NCI-H2227 treated with DMSO at 0.1 percent for 48 hours (cell line): Measurements from ENCODE around the gene RCAN1.

Experiments
- DNase-seq: peaks from one replicate; lab custom pipeline; 2025; lab: John Stamatoyannopoulos, UW

The RCAN1 gene

GRCh38 chr21:34614628-34615486 is at the start of gene RCAN1:
TSS of gene RCAN1 (minus strand) at chr21:34615113. CDS start at chr21:34615011, 102 bp downstream.
- peak; percentile 91 for DNase-seq

DNA sequence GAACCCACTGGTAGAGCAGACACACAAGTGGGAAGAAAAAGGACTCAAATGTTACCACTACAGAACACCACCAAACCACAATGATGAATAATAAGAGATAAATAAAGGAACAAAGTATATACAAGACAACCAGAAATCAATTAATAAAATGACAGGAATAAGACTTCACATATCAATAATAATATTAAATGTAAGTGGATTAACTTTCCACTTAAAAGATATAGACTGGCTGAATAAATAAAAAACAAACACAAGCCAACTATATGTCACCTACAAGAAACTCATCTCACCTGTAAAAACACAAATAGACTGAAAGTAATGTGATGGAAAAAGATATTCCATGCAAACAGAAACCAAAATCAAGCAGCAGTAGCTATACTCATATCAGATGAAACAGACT is 46.9 kb upstream of the RCAN1 start:
- no peak for DNase-seq

DNA sequence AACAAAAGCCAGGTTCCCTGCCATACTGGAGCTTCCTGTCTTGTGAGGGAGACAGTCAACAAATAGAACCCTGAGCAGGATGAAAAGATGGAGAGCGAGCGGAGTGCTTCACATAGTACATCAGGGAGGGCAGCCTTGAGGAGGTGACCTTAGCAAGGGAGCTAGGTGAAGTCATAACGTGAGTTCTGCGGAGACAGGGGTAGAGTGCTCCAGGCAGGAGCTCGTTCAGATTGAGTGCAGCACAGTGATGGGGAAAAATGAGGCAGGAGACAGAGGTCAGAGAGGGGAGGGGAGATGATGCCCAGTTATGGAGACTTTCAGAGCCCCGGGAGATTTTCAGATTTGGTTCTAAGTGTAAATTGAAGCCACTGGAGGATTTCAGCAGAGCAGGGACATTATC is 38.6 kb upstream of the RCAN1 start:
- no peak for DNase-seq

DNA sequence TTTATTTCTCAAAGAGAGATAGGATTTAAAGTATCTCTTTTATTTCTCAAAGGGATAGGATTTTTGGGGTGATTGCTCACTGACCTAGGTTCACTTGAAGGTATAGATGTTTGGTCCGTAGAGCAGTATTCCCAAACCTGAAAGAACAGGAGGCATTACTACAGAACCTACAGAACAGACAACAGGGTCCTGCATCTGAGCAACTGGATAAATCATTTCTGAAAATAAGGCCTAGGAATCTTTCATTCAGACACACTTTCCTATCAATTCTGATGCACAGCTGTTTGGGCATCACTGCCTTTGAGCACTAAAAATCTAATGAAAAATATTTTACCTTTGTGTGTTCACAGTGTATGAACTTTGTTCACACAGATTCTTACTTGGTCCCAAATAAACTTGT is 36.7 kb upstream of the RCAN1 start:
- no peak for DNase-seq

DNA sequence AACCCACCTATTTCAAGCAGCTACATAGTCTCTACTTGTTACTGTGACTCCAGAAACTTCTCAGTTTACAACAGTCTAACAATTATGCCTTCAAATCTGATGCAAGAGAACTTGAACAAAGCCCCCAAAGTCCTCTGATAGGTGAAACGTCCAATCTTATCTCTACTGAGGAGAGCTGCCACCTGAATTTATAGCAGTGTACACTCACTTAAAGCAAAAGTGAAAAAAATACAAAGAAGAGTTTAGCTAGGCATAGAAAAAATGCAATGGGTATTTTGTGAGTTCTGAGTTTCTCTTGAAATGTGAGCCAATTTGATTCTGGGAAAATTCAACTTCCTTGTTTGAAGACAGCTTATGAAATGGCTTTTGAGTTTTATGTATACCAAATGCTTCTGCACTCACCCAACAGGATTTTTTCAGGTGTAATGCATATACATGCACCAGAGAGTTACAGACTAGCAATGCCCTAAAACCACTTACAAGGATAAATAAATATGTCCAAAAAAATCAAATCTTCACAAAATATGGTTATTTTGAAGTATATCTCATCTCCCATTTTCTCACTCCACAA is 36.0 kb upstream of the RCAN1 start:
- DNase-seq, result no peak

- no peak for DNase-seq
Observed at GRCh38 chr21:34649400-34649799, 34.5 kb upstream of the RCAN1 start.

- no peak for DNase-seq
Observed at GRCh38 chr21:34648739-34649297, 33.9 kb upstream of the RCAN1 start.

DNA sequence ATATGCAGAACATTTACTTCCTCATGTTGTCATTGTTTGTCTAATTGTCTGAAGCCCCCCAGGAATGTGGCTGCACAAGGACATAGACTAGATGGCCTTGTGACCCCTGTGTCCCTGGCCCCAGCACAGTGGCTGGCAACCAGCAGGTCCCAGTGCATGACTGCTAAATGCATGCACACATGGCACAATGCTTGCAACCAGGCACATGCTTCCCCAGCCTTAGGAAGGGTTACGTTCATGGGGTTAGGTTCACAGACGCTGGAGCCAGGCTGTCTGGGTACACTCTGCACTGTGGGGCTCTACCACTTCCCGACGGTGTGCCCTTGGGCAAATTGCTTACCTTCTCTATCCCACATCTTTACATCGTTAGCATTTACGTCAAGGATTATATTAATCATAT is 32.6 kb upstream of the RCAN1 start:
- DNase-seq, result no peak

GRCh38 chr21:34644825-34645224 is 29.9 kb upstream of the RCAN1 start:
- no peak for DNase-seq

DNA sequence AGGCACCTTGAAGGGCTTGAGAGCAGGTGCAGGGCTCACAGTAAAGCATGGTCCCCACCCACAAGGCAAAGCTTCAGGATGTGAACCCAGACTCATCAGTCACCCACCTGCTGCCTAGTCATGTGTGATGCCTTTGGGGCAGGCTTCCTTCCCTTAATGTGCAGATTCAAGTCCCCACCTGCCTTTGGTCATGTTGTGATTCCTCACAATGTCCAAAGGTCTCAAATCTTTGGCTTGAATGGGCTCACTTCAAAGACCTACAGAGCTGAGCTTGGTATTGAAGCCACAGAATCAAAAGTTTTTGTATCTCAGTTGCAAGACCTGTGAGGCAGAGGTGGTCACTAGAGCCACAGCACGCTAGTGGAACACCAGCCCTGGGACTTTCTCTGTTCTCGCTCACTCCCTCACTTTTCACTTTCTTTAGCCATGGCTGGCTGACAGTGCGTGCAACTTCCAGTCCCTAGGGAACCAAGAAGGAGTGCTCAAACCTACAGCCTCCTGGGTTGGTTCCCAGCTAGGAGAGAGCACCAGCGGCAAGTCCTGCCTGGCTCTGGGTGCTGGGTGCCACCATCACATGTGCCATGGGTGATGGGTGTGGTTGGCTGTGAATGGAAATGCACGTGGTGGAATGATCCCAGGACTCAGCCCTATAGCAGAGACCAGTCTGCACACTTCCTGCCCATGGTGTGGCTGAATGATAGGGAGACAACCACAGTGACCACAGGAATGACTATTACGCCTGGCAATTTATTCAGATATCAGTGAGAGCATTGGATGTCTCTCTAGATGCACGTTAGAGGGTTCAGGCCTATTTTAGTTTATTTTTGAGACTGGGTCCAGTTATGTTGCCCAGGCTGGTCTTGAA is 27.5 kb upstream of the RCAN1 start:
- no peak for DNase-seq

GRCh38 chr21:34640858-34641257 is 25.9 kb upstream of the RCAN1 start:
- DNase-seq, result no peak

DNA sequence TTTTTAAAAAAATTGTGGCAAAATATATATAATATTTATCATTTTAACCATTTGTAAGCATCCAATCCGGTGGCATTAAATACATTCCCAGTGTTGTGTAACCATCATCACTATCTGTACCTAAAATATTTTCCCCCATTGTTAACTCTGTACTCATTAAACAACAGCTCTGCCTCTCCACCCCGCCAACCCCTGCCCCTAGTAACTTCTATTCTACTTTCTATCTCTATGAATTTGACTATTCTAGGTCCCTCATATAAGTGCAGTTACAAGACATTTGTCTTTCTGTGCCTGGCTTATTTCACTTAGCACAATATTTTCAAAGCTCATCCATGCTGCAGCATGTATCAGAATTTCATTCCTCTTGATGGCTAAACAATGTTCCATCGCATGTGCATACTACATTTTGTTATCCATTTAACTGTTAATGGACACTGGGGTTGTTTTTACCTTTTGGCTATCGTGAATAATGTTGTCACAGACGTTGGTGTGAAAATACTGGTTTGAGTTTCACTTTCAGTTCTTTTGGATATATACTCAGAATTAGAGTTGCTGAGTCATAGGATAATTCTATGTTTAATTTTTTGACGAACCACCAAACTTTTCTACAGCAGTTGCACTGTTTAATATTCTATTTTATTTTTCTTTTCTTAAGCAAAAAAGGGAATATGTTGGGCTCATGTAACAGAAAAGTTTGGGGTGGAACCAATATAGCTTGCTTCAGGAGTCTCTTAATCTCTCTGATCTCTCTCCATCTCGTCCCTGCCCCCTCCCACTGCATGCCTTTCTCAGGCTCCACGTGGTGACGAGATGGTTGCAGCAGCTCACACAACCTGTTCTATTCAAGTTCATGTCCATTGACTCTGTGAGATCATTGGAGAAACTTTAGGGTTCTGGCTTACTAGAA is 25.2 kb upstream of the RCAN1 start:
- no peak for DNase-seq

- DNase-seq, result no peak
Observed at GRCh38 chr21:34639250-34639649, 24.3 kb upstream of the RCAN1 start.

- DNase-seq, result no peak
Observed at GRCh38 chr21:34636961-34637360, 22.0 kb upstream of the RCAN1 start.

GRCh38 chr21:34635307-34635706 is 20.4 kb upstream of the RCAN1 start:
- DNase-seq, result no peak

DNA sequence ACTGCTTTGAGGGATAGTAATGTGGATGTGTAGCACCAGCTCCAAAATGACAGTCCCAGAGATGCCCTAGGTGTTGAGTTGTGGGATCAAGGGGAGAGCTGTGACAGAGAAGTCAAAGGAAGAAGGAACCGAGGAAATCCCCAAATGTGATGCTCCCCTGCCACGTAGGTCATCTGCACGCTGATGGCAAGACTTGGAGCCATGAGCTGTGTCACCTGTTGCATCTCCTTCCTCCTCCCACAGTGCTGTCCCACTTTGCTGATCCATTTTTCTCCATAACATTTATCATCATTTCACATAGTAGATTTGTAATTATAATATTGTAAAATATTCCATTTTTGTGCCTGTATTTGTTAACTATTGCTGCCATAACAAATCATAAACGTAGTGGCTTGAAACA is 17.6 kb upstream of the RCAN1 start:
- no peak for DNase-seq

GRCh38 chr21:34630536-34631143 is 15.7 kb upstream of the RCAN1 start:
- peak; percentile 66 for DNase-seq

- no peak for DNase-seq
Observed at GRCh38 chr21:34626131-34626530, 11.2 kb upstream of the RCAN1 start.

GRCh38 chr21:34625030-34625593 is 10.2 kb upstream of the RCAN1 start:
- DNase-seq, result no peak

DNA sequence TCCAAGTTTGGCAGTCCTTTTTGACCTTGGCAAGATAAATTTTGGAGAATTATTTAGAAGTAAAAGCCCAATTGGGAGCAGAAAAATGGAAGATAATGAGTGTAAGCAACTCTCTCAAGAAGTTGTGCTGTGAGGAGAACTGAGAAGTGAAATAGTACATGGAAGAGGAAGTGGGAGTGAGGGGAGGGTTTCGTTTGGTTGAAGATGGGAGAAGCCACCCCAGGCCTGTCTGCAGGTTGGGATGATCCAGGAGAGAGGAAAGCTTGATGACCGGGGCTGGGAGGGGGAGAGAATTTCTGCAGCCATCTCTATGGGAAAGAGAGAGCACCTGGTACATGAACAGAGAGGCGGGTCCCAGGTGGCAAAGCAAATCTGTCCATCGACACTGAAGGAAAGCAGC is 8.6 kb upstream of the RCAN1 start:
- no peak for DNase-seq
